ENCODE measurements around the gene GCFC2.
"Not testable (repeated sequence)": the region's sequence is repeated elsewhere in the genome, so short reads cannot be mapped to it uniquely, and the experiment has no call there.

GCFC2 gene

DNA sequence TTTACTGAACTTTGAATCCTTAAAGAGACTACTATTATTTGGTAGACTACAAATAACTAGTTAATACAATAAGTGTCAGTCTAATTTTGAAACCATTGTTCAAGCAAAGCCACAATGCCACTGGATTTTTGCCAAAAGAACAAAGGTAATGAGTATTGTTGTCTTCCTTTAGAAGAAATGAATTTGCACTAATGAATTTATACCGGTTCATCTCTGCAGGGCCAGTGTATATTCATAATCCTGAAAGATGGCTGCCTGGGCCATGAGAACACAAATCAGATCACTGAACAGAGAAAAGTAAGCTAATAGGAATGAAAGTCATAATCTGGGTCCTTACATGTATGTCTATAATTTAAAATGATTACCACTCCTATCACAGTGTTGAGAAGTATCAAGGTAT is 31.2 kb downstream of the GCFC2 start:
- DNase-seq: no peak

DNA sequence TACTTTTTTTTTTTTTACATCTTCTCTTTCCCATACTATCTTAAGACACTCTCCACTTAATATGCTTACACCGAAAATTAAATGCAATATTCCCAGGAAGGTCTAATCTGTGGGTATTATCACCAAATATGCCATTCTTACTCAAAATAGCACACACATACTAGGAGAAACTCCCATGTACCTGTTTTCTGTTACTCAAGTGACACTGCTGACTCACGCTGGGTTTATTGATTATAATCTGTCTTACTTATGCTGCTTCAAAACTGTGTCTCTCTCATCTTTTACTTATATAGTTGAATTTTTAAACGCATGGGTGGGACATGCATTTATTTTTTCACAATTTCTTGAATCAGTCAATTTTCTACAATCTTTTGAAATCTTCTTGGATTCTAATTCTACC is 34.3 kb downstream of the GCFC2 start:
- no peak for DNase-seq

DNA sequence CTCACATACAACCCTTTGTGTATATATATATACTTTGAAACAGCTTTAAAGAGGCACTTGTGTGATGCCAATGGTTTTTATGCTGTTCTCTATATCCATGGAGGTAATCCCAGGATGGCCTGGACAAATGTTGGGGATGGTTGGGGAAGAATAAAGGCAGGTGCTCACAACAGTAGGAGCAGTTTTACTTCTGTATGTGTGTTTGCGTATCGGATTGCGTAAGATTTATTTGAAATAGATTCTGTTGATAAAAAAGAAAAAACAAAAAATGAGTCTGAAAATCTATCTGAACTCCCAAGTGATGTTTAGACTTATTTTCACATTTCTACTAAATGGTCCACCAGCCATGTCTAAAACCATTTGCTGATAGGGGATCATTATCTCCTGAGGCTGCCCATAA is 34.8 kb downstream of the GCFC2 start:
- DNase-seq: no peak

DNA sequence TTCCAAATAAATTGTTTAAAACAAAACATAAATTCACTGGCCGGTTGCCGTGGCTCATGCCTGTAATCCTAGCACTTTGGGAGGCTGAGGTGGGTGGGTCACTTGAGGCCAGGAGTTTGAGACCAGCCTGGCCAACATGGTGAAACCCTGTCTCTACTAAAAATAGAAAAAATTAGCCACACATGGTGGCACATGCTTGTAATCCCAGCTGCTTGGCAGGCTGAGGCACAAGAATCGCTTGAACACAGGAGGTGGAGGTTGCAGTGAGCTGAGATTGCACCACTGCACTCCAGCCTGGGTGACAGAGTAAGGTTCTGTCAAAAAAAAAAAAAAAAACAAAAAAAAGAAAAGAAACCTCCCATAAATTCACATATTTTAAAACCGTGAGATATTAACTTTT is 35.3 kb downstream of the GCFC2 start:
- DNase-seq: not testable (repeated sequence)

DNA sequence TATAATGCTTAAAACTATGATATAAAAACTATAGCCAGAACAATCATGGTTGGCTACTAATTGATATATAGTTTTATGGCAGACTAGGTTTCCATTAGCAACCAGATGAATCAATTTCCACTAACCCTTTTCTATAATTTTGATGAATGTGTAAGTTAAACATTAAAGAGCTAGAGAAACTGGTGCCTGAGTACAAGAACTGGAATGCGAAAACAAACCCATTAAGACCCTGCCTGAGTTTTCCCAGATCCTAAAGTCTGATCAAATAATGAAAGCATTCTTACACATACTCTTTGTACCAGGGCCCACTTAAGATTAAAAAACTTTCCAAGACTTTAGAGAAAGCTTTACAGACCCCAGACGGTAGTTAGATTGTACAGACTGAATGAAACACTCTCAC is 42.8 kb downstream of the GCFC2 start:
- DNase-seq: no peak

DNA sequence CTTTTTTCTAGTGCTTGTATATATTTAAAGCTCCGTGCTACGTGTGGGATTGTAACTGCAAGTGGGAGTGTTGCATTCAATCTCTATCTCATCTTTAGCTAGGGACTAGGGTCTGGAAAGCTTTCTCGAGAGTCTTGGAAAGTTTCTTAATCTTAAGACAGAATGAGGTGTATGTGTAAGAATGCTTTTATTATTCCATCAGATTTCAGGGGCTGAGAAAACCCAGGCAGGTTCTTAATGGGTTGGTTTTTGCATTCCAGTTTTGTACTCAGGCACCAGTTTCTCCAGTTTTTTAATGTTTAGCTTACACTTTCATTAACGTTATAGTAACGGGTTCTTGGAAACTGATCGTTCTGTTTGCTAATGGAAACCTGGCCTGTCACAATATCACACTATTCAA is 43.8 kb downstream of the GCFC2 start:
- no peak for DNase-seq

DNA sequence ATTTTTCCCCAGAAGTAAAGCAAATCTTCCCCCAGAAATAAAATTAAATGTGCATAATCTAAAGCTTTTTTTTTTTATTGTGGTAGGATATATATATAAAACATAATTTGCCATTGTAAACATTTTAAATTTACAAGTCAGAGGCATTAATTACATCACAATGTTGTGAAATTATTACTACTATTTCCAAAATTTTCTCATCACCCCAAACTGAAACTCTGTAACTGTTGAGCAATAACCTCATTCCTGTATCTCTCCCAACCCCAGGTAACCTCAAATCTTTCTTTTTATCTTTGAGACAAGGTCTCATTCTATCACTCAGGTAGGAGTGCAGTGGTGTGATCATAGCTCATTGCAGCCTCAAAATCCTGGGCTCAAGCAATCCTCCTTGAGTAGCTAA is 52.9 kb downstream of the GCFC2 start:
- DNase-seq: no peak

DNA sequence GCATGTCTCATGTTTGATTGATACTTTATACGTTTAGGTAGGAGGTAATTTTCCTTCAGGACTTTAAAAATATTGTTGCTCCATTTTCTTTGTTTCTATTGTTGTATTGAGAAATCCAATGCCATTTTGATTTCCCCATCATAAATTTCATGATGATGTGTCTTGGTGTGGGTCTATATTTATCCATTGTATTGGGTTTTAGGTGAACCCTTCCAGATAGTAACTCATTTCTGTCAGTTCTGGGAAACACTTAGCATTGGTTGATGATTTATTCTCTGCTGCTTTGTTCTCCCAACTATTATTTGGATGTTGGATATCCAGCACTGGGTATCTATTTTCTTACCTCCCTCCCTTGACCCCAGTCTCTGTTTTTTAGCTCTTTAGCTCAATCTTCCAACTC is 54.2 kb downstream of the GCFC2 start:
- DNase-seq: no peak

DNA sequence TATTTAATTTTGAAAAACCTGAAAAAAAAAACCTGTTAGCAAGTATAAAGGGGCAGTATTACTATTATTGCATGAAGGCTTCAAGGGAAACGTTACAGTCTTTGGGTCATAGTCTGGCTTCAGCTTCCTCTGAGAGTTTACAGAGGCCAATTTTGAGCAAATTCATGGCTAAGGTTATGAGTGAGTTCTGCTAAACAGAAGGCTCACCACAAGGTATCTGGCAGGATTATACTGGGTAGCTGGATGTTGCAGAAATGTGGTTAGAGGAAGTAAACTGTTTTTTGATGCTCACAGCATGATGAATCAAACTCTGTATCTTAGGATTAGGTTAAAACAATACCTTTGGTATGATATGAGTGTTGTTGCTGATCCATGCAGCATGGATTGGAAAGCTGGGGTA is 54.9 kb downstream of the GCFC2 start:
- DNase-seq: no peak

DNA sequence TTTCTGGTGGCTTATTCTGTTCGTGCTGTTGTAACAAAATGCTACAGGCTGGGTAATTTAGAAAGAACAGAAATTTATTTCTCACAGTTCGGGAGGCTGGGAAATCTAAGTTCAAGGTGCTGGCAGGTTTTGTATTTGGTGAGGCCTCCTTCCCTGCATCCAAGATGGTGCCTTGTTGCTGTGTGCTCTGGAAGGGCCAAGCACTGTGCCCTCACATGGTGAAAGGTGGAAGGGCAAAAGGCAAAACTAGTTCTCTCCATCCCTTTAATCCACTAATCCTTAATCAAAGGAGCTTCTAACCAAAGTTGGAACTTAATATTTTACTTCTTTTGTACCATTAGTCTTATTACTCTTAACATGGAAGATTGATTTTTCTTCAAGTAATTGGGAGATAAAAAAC is 56.7 kb downstream of the GCFC2 start:
- no peak for DNase-seq

DNA sequence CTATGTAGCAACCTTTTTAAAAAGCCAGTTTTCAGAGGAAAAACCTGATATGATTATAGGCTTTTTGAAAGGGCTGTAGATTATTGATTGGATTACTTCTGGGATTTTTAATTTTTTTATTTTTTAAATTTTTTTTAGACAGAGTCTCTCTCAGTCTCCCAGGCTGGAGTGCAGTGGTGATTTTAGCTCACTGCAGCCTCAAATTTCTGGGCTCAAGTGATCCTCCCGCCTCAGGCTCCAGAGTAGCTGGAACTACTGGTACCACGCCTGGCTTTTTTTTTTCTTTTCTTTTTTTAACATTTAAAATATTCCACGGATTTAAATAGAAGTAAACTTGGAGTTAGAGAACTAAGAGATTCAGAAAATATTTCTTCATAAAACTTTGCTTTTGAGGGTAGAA is 62.9 kb downstream of the GCFC2 start:
- no peak for DNase-seq

DNA sequence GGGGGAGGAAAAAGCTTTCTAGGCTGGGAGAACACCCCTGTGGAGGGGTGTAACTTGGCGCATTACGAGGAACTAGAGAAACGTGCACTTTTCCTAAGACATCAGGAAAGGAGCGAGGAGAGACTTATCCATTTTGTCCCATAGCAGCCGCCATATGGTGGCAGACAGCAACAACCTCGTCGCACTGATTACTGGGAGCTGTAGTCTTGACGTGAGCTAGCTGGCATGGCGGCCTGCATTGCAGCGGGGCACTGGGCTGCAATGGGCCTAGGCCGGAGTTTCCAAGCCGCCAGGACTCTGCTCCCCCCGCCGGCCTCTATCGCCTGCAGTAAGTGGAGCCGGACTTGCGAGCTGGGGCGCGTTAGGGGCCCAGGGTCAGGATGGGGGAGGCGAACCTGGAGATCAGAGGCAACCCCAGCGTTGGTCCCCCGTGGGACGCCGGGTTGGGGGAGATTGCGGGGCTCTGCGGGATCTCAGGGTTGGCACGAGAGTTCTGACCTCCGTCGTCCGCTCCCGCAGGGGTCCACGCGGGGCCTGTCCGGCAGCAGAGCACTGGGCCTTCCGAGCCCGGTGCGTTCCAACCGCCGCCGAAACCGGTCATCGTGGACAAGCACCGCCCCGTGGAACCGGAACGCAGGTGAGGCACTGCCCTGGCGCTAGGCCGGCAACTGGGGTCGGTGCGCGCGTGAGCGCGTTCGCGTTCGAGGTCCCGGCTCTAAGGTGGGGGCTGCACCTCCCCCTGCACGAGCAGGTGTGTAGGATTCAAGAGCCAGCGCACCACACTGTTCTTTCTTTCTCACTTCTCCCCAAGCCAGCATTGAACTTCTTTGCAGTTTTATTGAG is 63.9 kb downstream of the GCFC2 start, which contains the start of gene MRPL19:
Gene MRPL19, plus strand, starts transcription at position 201 of the 843 bp plus-strand sequence. Its CDS starts 25 bp downstream, at position 226.
- peak; percentile 78 for DNase-seq

DNA sequence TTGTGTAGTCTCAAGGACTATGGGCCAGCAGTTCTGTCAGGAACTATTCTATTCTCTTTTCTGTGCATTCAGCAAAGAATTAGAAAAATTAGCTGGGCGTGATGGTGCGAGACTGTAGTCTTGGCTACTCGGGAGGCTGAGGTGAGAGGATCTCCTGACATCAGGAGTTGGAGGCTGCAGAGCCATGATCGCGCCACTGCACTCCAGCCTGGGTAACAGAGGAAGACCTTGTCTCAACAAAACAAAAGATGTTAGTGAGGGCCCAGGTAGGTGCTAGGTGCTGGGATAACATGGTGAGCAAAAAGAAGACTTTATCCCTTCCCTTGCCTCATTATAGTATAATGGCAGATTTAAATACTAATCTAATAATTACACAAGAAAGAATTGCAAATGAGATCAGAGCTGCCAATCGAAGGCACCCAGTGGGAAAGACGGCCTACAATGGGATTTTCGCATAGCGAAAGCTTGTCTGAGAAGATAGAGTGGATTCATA is 64.6 kb downstream of the GCFC2 start:
- peak; percentile 67 for DNase-seq

DNA sequence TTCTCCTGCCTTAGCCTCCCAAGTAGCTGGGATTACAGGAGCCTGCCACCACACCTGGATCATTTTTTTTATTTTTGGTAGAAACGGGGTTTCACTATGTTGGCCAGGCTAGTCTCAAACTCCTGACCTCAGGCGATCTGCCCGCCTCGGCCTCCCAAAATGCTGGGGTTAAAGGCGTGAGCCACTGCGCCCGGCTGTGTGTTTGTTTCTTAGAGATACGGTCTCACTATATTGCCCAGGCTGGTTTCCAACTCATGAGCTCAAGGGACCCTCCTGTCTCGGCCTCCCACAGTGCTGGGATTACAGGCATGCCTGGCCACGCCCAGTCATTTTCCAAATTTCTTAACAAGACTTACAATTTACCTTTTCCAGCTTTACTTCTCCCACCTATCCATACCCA is 65.1 kb downstream of the GCFC2 start:
- no peak for DNase-seq

DNA sequence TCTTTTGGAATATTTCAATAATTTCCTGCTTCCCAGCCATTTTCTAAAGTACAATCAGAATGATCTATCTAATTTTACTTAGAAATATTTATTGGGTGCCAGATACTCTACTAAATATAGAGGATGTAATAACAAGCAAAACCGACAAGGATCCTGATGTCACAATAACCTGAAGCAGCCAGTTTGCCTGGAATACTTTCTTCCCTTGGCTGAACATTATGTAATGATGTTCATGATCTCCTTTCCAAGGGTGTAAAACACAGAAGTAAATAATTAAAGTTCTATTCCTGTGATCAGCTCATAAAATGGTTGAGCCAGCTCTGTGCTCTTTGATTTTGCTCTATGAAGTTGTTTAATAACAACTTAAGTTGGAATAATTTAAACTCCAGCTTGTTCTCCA is 66.7 kb downstream of the GCFC2 start:
- no peak for DNase-seq

DNA sequence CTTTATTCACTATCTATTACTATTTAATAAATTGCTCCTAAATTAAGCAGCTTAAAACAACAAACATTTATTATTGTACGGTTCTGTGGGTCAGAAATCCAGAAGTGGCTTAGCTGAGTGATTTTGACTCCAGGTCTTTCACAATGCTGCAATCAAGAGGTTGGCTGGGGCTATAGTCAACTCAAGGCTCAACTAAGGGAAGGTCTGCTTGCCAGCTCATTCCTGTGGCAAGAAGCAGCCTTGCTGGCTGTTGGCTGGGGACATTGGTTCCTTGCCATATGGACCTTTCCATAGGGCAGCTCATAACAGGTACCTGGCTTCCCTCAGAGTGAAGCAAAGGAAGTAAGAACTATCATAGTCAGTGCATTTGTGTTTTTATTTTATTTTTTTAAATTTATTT is 69.1 kb downstream of the GCFC2 start:
- DNase-seq: no peak

DNA sequence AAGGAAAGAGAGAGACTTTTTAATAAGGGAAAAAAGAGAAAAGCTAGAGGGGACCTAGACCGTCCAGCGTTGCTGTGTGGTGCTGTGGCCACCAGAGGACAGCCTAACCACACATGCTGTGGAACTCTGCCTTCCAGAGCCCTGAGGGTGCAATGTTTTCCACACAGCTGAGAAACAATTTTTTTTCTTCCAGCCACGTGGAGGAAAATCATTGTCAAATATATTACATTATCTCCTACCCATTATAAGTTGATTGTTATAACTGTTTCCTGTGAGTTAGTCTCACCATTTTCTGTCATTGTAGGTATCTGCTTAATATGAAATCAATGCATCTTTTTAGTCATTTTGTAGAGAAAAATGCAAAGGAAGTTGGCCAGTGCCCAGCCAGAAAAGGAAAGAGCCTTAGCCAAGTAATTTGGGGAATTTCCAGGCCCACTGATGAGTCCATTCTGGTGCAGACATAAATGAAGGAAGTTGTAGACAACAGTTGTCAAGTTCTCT is 70.0 kb downstream of the GCFC2 start:
- DNase-seq: peak; percentile 42

DNA sequence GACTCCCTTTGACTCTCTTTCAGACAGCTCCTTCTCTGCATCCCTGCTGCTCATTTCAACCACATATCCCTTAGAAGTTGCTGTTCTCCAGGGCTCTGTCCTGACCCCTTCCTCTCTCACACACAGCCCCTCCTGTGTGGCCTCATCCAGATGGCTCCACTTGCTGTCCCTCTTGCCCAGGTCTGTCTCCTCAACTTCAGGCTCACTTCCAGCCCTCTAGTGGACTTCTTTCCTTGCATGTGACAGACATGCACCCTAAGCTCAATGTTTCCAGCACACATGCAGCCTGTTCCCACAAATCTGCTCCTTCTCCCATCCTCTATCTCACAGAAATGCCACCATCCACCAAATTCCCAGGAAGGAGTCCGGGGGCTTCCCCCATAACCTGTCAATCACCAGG is 73.1 kb downstream of the GCFC2 start:
- DNase-seq: no peak

DNA sequence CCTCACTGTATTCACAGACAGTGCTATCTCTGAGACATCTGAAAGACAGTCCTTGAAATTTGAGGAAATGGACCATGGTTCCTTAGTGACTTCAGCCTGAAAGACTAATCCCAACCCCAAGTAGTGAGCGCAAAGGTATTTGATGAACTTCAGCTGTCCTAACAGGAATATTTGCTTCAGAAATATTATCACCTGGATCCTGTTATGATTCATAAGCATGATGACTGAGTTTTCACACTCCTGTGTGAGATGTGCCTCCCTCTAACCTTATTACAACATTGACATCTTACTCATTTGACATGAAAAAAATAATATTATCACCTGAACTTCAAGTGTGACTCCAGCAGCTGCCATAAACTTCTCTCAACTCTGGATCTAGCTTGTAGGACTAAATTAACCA is 75.8 kb downstream of the GCFC2 start:
- DNase-seq: no peak

DNA sequence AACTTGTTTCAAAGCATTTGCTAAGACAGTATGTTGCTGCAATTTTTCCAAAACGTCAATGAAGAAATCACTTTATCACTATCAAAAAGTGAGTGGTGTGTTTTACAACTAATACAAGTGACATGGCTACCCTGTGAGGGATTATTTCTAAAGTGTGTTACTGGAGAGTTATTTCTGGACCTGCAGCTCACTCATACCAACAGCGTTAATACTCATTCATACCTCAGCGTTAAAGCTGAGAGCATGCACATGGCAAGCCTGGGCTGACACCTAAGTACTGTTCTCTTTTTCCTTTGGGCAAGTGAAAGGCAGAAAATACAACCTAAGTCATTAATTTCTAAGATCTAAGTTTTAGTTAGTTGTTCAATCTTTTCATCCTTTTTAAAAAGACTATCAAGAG is 77.1 kb downstream of the GCFC2 start:
- no peak for DNase-seq

DNA sequence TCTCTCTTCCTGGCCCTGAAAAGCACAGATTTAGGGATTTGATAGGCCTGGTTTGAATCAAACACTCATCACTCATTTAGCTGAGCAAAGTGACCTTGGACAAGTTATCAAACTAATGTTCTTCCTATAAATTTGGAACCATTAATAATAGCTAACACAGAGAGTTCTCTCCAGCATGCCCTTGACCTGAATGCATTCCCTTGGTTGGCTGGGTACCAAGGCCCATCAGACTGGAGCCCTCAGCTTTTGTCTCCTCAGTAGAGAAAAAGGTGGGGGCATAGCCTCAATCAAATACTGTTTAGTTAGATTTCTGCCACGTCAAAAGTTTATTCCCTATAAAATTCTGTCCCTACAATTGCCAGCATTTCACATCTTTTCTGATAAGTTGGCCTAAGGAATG is 77.9 kb downstream of the GCFC2 start:
- no peak for DNase-seq

DNA sequence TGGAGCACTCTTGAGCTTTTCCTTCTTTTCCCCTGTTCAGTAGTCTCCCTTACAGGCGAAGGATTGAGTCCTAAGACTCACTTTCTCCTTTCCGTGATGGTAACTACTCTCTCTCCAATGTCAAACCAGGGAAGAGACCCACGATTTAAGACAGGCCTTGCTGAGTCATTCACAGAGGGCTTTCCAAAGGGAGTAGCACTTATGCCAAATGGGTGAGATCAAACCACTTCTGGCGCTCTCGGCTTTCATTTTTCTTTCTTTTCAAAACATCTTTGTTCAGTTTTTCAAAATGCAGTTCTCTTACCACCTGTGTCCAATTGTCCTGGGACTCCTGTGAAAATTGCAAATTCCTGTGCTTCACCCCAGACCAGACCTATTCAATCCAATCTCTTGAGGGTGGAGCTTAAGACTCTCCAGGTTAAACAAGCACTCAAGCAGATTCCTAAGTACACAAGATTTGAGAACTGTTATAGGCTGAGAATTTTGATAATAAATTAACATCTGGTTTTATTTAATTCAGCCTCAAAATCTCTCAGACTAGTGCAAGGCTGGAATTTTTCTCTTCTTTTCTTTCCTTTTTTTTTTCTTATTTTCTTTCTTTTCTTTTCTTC is 78.5 kb downstream of the GCFC2 start:
- DNase-seq: no peak

DNA sequence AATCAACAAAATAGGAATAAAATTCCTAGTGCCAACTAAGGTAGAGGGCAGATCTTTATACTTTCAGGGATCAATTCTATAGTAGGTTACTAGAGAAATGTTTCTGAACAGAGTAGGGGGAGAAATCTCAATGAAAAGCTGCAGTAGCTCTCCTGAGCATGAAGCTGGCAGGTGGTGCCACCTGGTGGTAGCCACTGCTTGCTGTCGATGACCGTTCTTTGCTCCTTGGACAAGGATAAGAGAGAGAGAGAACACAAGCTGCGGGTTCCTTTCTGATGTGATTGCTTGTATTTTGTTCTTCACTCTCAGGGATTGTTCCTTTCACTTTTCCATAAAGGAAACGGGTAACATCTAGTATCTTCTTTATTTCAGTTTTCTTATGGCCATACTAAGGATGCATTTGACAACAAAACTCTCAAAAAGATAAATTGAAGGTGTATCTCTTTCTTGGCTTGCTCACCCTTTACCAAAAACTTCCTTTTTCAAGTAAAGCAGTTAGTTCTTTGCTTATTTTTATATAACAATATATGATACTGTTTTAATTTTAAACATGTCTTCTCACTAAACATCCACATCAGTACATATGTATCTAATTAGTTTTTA is 82.7 kb downstream of the GCFC2 start:
- DNase-seq: peak; percentile 70

DNA sequence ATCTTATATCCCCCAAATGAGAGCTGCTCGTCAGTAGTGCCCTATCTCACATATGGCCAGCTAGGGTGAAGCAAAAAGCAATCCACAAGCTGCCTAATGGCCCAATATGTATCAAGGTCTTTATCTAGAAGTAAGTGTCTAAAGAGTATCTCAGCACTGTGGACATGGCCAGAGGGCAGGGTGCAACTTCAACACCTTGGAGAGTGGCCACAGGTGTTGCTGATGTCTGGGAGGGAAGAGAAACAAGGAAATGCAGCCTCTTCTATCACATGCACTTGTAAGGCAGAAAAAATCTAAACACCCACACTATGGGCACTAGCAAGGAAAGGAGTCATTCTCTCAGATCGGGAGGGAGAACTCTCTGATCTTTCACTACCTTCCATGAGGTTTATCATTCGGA is 87.8 kb downstream of the GCFC2 start:
- no peak for DNase-seq

Data from NCI-H510A treated with DMSO at 0.1 percent for 48 hours (cell line).